OCI-LY7 (cell line): ENCODE data around the gene RNF123. TPM values are rescaled to one million over a fixed set of nuclear protein-coding genes. Genes with fewer than 3 reads are reported as not detected.

Experiments
- BruUV-seq: library from RNA; stranded (reverse); fragments of 400-500 nt; replicated peaks from 2 replicates; lab custom pipeline; 2021; lab: Mats Ljungman, UMichigan
- CTCF ChIA-PET: fragments of 300-600 bp; sonication (Branson Sonifier 250); formaldehyde crosslinking; loops from one replicate; lab custom pipeline; 2022; ENCODE audit warnings: antibody characterized with exemption; ENCODE audit not compliant: unreplicated experiment; lab: Charles Lee
- POLR2A ChIA-PET: fragments of 300-600 bp; sonication (Branson Sonifier 250); formaldehyde crosslinking; loops from one replicate; lab custom pipeline; 2022; ENCODE audit warnings: antibody characterized with exemption; lab: Charles Lee
- DNase-seq: peaks from one replicate; pipeline ENCODE4 v3.0.0-alpha.2; 2015; ENCODE audit warnings: low spot score
- H2AFZ ChIP-seq: fragments of 200-600 bp; sonication (generic), shearing (Covaris generic); 2 replicates; pipeline ENCODE4 v1.6.1; 2014; ENCODE audit warnings: mild to moderate bottlenecking, antibody characterized with exemption, low read length, moderate library complexity
- H3K27ac ChIP-seq: fragments of 200-600 bp; sonication (generic); 2 replicates; pipeline ENCODE4 v1.5.1; 2014; ENCODE audit warnings: mixed run types, low read depth, mild to moderate bottlenecking, moderate library complexity, low read length, inconsistent platforms; ENCODE audit not compliant: poor library complexity, severe bottlenecking
- H3K36me3 ChIP-seq: fragments of 200-600 bp; sonication (generic); 2 replicates; pipeline ENCODE4 v1.6.1; 2014; ENCODE audit warnings: mild to moderate bottlenecking, antibody characterized with exemption, low read length, moderate library complexity, mixed read lengths; ENCODE audit not compliant: insufficient read depth
- H3K4me1 ChIP-seq: fragments of 200-600 bp; sonication (generic); 2 replicates; pipeline ENCODE4 v1.5.1; 2014; ENCODE audit warnings: mild to moderate bottlenecking, low read length; ENCODE audit not compliant: insufficient read depth, poor library complexity, severe bottlenecking
- H3K4me2 ChIP-seq: fragments of 200-600 bp; sonication (generic); 2 replicates; pipeline ENCODE4 v1.6.1; 2014; ENCODE audit warnings: mild to moderate bottlenecking, low read length
- H3K4me3 ChIP-seq: fragments of 200-600 bp; sonication (generic); 2 replicates; pipeline ENCODE4 v1.5.1; 2014; ENCODE audit warnings: mild to moderate bottlenecking, low read depth, low read length; ENCODE audit not compliant: poor library complexity, severe bottlenecking
- H3K79me2 ChIP-seq: fragments of 200-600 bp; sonication (generic); 2 replicates; pipeline ENCODE4 v1.6.1; 2016; ENCODE audit warnings: low read depth, mild to moderate bottlenecking, low read length, moderate library complexity, mixed read lengths; ENCODE audit not compliant: insufficient read depth
- H3K9me2 ChIP-seq: fragments of 200-600 bp; sonication (generic); 2 replicates; pipeline ENCODE4 v1.6.1; 2016; ENCODE audit warnings: mild to moderate bottlenecking, low read length, mixed read lengths; ENCODE audit not compliant: insufficient read depth
- H3K9me3 ChIP-seq: fragments of 200-600 bp; sonication (generic); 2 replicates; pipeline ENCODE4 v1.6.1; 2014; ENCODE audit warnings: mild to moderate bottlenecking, mixed run types, low read length, mixed read lengths
- H4K20me1 ChIP-seq: fragments of 200-600 bp; sonication (generic); 2 replicates; pipeline ENCODE4 v1.6.1; 2014; ENCODE audit warnings: mild to moderate bottlenecking, antibody characterized with exemption, low read length, moderate library complexity, mixed read lengths; ENCODE audit not compliant: insufficient read depth
- CTCF ChIP-seq: fragments of 200-600 bp; sonication (generic); conservative IDR thresholded peaks from 2 replicates; pipeline ENCODE4 v1.5.1; 2014; ENCODE audit warnings: mild to moderate bottlenecking, antibody characterized with exemption, low read length, moderate library complexity, mixed read lengths
- EZH2phosphoT487 ChIP-seq: fragments of 200-600 bp; sonication (generic); IDR thresholded peaks from 2 replicates; pipeline ENCODE4 v1.6.1; 2018; ENCODE audit warnings: low read depth, borderline replicate concordance, mild to moderate bottlenecking, mixed run types, antibody characterized with exemption, low read length, moderate library complexity, mixed read lengths
- intact Hi-C: fragments of 100-400 bp; cut with micrococcal nuclease; formaldehyde crosslinking; loops from one replicate; pipeline ENCODE4 v1.10.0; 2022; ENCODE audit not compliant: unreplicated experiment
- total RNA-seq, 2 experiments: library from RNA; depleted of rRNA in 1 of 2; stranded (reverse); fragments of >200 nt in 1 of 2; shearing (Covaris generic) in 1 of 2; gene quantifications; 2 replicates each; pipeline ENCODE4 v1.2.3, GENCODE V29; 2014 to 2022

Gene RNF123
- total RNA-seq, 2 experiments from 2014 or later: 20.8 to 48.4 TPM

GRCh38 chr3:49703956-49704355 is 14.6 kb downstream of the RNF123 start:
- H3K4me1 ChIP-seq: no peaks in the 10 kb centered on the region
- ChIA-PET POLR2A (no interaction called here), CTCF (no interaction called here)
- H2AFZ ChIP-seq: no peak overlapping the region
- no peaks in the 10 kb centered on the region for H3K79me2 ChIP-seq
- H3K9me2 ChIP-seq: no peaks in the 10 kb centered on the region
- no peak overlapping the region for H3K27ac ChIP-seq
- H3K36me3 ChIP-seq: peaks cover 11% of the 10 kb centered on the region; the same call in 1 of the 2 replicates
- no peaks in the 10 kb centered on the region for H3K9me3 ChIP-seq
- BruUV-seq: no TSS peak
- intact Hi-C loops: loop anchor here (1.0 to 5.0 kb wide), 3 partner anchors 15 to 203 kb away; partner anchors contain the start of gene AMIGO3
- no peak overlapping the region for H3K4me2 ChIP-seq
- no peak overlapping the region for H3K4me3 ChIP-seq
- H4K20me1 ChIP-seq: no peaks in the 10 kb centered on the region
- TF ChIP-seq CTCF: no peak
- TF ChIP-seq EZH2phosphoT487: no peak
- no peak for DNase-seq

GRCh38 chr3:49704629-49705028 is 15.3 kb downstream of the RNF123 start:
- DNase-seq: no peak
- no peaks in the 10 kb centered on the region for H3K9me3 ChIP-seq
- no TSS peak for BruUV-seq
- TF ChIP-seq EZH2phosphoT487: no peak
- TF ChIP-seq CTCF: no peak
- no peak overlapping the region for H3K4me2 ChIP-seq
- H3K4me3 ChIP-seq: no peak overlapping the region
- peaks cover 11% of the 10 kb centered on the region; the same call in 1 of the 2 replicates for H3K36me3 ChIP-seq
- no peaks in the 10 kb centered on the region for H3K79me2 ChIP-seq
- H3K4me1 ChIP-seq: no peaks in the 10 kb centered on the region
- no peak overlapping the region for H2AFZ ChIP-seq
- no peaks in the 10 kb centered on the region for H4K20me1 ChIP-seq
- H3K9me2 ChIP-seq: no peaks in the 10 kb centered on the region
- no peak overlapping the region for H3K27ac ChIP-seq
- intact Hi-C loops: loop anchor here (5.0 kb wide), 1 partner anchor 203 kb away; no protein-coding TSS in a partner anchor
- CTCF ChIA-PET: no interaction called here
- POLR2A ChIA-PET: no interaction called here

GRCh38 chr3:49705390-49705960 is 16.1 kb downstream of the RNF123 start:
- peaks cover 11% of the 10 kb centered on the region; the same call in 1 of the 2 replicates for H3K36me3 ChIP-seq
- intact Hi-C loops: no loop called here
- H2AFZ ChIP-seq: no peak overlapping the region
- no peak overlapping the region for H3K4me3 ChIP-seq
- H3K4me2 ChIP-seq: no peak overlapping the region
- CTCF ChIA-PET: no interaction called here
- no peaks in the 10 kb centered on the region for H4K20me1 ChIP-seq
- no peaks in the 10 kb centered on the region for H3K9me2 ChIP-seq
- TF ChIP-seq EZH2phosphoT487: no peak
- no peak for TF ChIP-seq CTCF
- no peak overlapping the region for H3K27ac ChIP-seq
- no peaks in the 10 kb centered on the region for H3K4me1 ChIP-seq
- no TSS peak for BruUV-seq
- H3K9me3 ChIP-seq: no peaks in the 10 kb centered on the region
- POLR2A ChIA-PET: no interaction called here
- DNase-seq: no peak
- no peaks in the 10 kb centered on the region for H3K79me2 ChIP-seq
